HepG2 (cell line): ENCODE measurements around the gene PAFAH1B2. TPM values are rescaled to one million over a fixed set of nuclear protein-coding genes. Genes with fewer than 3 reads are reported as not detected.

ENCODE experiments used
- ESRRA ChIP-seq: sonication (generic); formaldehyde crosslinking; IDR thresholded peaks from 2 replicates; pipeline ENCODE4 v1.5.1; 2020; ENCODE audit warnings: mild to moderate bottlenecking, low read depth, missing genetic modification reagents
- EZH2 ChIP-seq: conservative IDR thresholded peaks from 2 replicates; pipeline ENCODE4 v1.6.1; 2012; ENCODE audit warnings: mild to moderate bottlenecking, low read depth, low read length, moderate library complexity
- GATAD1 ChIP-seq: IDR thresholded peaks from 2 replicates; pipeline ENCODE4 v1.6.1; 2016; ENCODE audit warnings: missing genetic modification reagents, missing compliant biosample characterization
- HES4 ChIP-seq: sonication (generic); formaldehyde crosslinking; IDR thresholded peaks from 2 replicates; pipeline ENCODE4 v1.9.0; 2021; ENCODE audit warnings: mild to moderate bottlenecking, missing genetic modification reagents, borderline replicate concordance
- KLF16 ChIP-seq, 2 experiments: sonication (generic) in 1 of 2; formaldehyde crosslinking in 1 of 2; IDR thresholded peaks; 2 replicates each; pipeline versions ENCODE4 v1.6.1 to v1.8.0; 2016 to 2023; ENCODE audit warnings: missing genetic modification reagents in 2 of 2, missing compliant biosample characterization in 1 of 2
- NCOA5 ChIP-seq: sonication (generic); formaldehyde crosslinking; IDR thresholded peaks from 2 replicates; pipeline ENCODE4 v1.4.0; 2020; ENCODE audit warnings: missing genetic modification reagents
- ZBTB4 ChIP-seq: sonication (generic); formaldehyde crosslinking; IDR thresholded peaks from 2 replicates; pipeline ENCODE4 v1.4.0; 2020; ENCODE audit warnings: missing genetic modification reagents, mild to moderate bottlenecking, borderline replicate concordance
- ZHX2 ChIP-seq, 2 experiments: sonication (generic) in 1 of 2; formaldehyde crosslinking in 1 of 2; IDR thresholded peaks; 2 replicates each; pipeline versions ENCODE4 v1.6.1 to v1.9.0; 2014 to 2022; ENCODE audit warnings: antibody characterized with exemption in 1 of 2, borderline replicate concordance in 1 of 2, inconsistent platforms in 1 of 2, low read depth in 1 of 2, missing genetic modification reagents in 1 of 2
- ZNF138 ChIP-seq: sonication (generic); formaldehyde crosslinking; IDR thresholded peaks from 2 replicates; pipeline ENCODE4 v1.5.0; 2020; ENCODE audit warnings: mild to moderate bottlenecking, low read depth, missing genetic modification reagents
- ZNF292 ChIP-seq: sonication (generic); formaldehyde crosslinking; IDR thresholded peaks from 2 replicates; pipeline ENCODE4 v1.8.1; 2022; ENCODE audit warnings: mild to moderate bottlenecking, low read depth, missing genetic modification reagents, borderline replicate concordance
- ZNF646 ChIP-seq: sonication (generic); formaldehyde crosslinking; IDR thresholded peaks from 2 replicates; pipeline ENCODE4 v1.9.0; 2021; ENCODE audit warnings: mild to moderate bottlenecking, missing genetic modification reagents
- ZNF660 ChIP-seq: sonication (generic); formaldehyde crosslinking; IDR thresholded peaks from 2 replicates; pipeline ENCODE4 v1.5.1; 2020; ENCODE audit warnings: mild to moderate bottlenecking, low read depth, missing genetic modification reagents, borderline replicate concordance
- polyA plus RNA-seq, 8 experiments: library from polyadenylated mRNA; depleted of rRNA in 3 of 8; stranded (reverse) in 7 of 8; unstranded in 1 of 8; fragments of >200 nt; fragmentation: Illumina TruSeq in 4 of 8; extraction: Trizol in 4 of 8; gene quantifications; 2 replicates each; pipeline versions ENCODE4 v1.2.1 to v1.2.3, GENCODE V29; 2011 to 2016; ENCODE audit warnings: low read depth in 4 of 8, missing spikeins in 1 of 8, mixed read lengths in 1 of 8; ENCODE audit not compliant: insufficient read depth in 1 of 8
- total RNA-seq, 5 experiments: library from RNA; depleted of rRNA; stranded (reverse); fragments of >200 nt; fragmentation: Illumina TruSeq; extraction: Trizol; gene quantifications; 2 replicates each; pipeline ENCODE4 v1.2.3, GENCODE V29; 2016; ENCODE audit warnings: low read depth in 1 of 5

The PAFAH1B2 gene
- total and polyA plus RNA-seq, 2 of the 13 experiments (the other 11 are each of a cell fraction or from before 2014, with no cell fraction given) = 28.8 to 104 TPM

GRCh38 chr11:117177534-117178209, 33.6 kb downstream of the PAFAH1B2 start (continued):
- TF ChIP-seq ZHX2 (IDR thresholded peaks at IDR 0.05; ENCODE audit: low read depth) (no peak), ZHX2 (CRISPR knock-in tag; IDR thresholded peaks at IDR 0.05; ENCODE audit: borderline replicate concordance) (no peak), HES4 (CRISPR knock-in tag) (no peak), ESRRA (CRISPR knock-in tag) (no peak), ZBTB4 (CRISPR knock-in tag) (no peak), NCOA5 (no peak), GATAD1 (no peak), KLF16 (CRISPR knock-in tag; IDR thresholded peaks at IDR 0.05) (no peak), ZNF138 (no peak), ZNF660 (CRISPR knock-in tag) (no peak), ZNF292 (no peak), EZH2 (no peak), ZNF646 (no peak)
